Hepatocyte (in vitro differentiated cells): ENCODE results near the gene OAS3. TPM values are rescaled to one million over a fixed set of nuclear protein-coding genes. Genes with fewer than 3 reads are reported as not detected.

Experiments
- DNase-seq: peaks from one replicate; pipeline ENCODE4 v3.0.0-alpha.2; 2016; ENCODE audit warnings: low spot score
- H2AFZ ChIP-seq: fragments of 200-600 bp; sonication (generic); 2 replicates; pipeline ENCODE4 v1.6.0; 2016; ENCODE audit warnings: antibody characterized with exemption, mild to moderate bottlenecking
- H3K27ac ChIP-seq: fragments of 200-600 bp; sonication (generic); 2 replicates; pipeline ENCODE4 v1.5.1; 2016; ENCODE audit warnings: mild to moderate bottlenecking
- H3K27me3 ChIP-seq: fragments of 200-600 bp; sonication (generic); 2 replicates; pipeline ENCODE4 v1.6.1; 2016
- H3K36me3 ChIP-seq: fragments of 200-600 bp; sonication (generic); replicated peaks from 2 replicates; pipeline ENCODE4 v1.5.1; 2016; ENCODE audit warnings: low read depth; ENCODE audit not compliant: insufficient read depth
- H3K4me1 ChIP-seq: fragments of 200-600 bp; sonication (generic); 2 replicates; pipeline ENCODE4 v1.5.1; 2016; ENCODE audit warnings: mild to moderate bottlenecking, moderate library complexity; ENCODE audit not compliant: insufficient read depth
- H3K4me2 ChIP-seq: fragments of 200-600 bp; sonication (generic); 2 replicates; pipeline ENCODE4 v1.6.0; 2016
- H3K4me3 ChIP-seq: fragments of 200-600 bp; sonication (generic); 2 replicates; pipeline ENCODE4 v1.5.1; 2016; ENCODE audit warnings: mild to moderate bottlenecking
- H3K79me2 ChIP-seq: fragments of 200-600 bp; sonication (generic); 2 replicates; pipeline ENCODE4 v1.6.0; 2017; ENCODE audit warnings: mild to moderate bottlenecking
- H3K9me2 ChIP-seq: fragments of 200-600 bp; sonication (generic); replicated peaks from 2 replicates; pipeline ENCODE4 v1.6.0; 2017; ENCODE audit warnings: mild to moderate bottlenecking; ENCODE audit not compliant: insufficient read depth
- H3K9me3 ChIP-seq: fragments of 200-600 bp; sonication (generic); 2 replicates; pipeline ENCODE4 v1.5.1; 2016; ENCODE audit warnings: low read depth, mild to moderate bottlenecking
- H4K20me1 ChIP-seq: fragments of 200-600 bp; sonication (generic); 2 replicates; pipeline ENCODE4 v1.6.0; 2016; ENCODE audit warnings: mild to moderate bottlenecking; ENCODE audit not compliant: insufficient read depth, poor library complexity, severe bottlenecking
- CTCF ChIP-seq: fragments of 200-600 bp; sonication (generic); IDR thresholded peaks from 2 replicates; pipeline ENCODE4 v1.5.1; 2016; ENCODE audit warnings: antibody characterized with exemption, mild to moderate bottlenecking; ENCODE audit not compliant: poor library complexity
- EZH2 ChIP-seq: fragments of 200-600 bp; sonication (generic); IDR thresholded peaks from 2 replicates; pipeline ENCODE4 v1.6.1; 2016; ENCODE audit warnings: antibody characterized with exemption, mild to moderate bottlenecking, borderline replicate concordance
- EZH2phosphoT487 ChIP-seq: fragments of 200-600 bp; sonication (generic); IDR thresholded peaks from one replicate; pipeline ENCODE4 v1.6.1; 2018; ENCODE audit warnings: antibody characterized with exemption, mild to moderate bottlenecking, low read depth, moderate library complexity; ENCODE audit not compliant: unreplicated experiment, severe bottlenecking
- whole genome bisulfite sequencing: methylation state at CpG from one replicate; pipeline ENCODE4 v1.1.6; 2016; ENCODE audit warnings: low lambda C conversion rate; ENCODE audit errors: missing lambda C conversion rate; 5-methylcytosine and 5-hydroxymethylcytosine counted together
- polyA plus RNA-seq: library from polyadenylated mRNA; unstranded; fragments of >200 nt; fragmentation: Nextera tagmentation; extraction: Ambion mirVana; gene quantifications from 2 replicates; pipeline ENCODE4 v1.2.1, GENCODE V29; 2016
- total RNA-seq: library from RNA; depleted of rRNA; stranded (reverse); fragments of >200 nt; gene quantifications from 2 replicates; pipeline ENCODE4 v1.2.3, GENCODE V29; 2014

The OAS3 gene
- total and polyA plus RNA-seq, 2 experiments from 2014 or later = 6.6 to 15.0 TPM

- H3K27ac ChIP-seq = no peak overlapping the region
- H3K4me1 ChIP-seq = no peaks in the 10 kb centered on the region
- H4K20me1 ChIP-seq = no peaks in the 10 kb centered on the region
- no peak for TF ChIP-seq EZH2phosphoT487
- TF ChIP-seq EZH2 = no peak
- TF ChIP-seq CTCF = no peak
- H3K9me3 ChIP-seq = no peaks in the 10 kb centered on the region
- 65% methylated on average over 1 of the region's 1 CpG for WGBS
- no peak overlapping the region for H3K4me3 ChIP-seq
- H3K4me2 ChIP-seq = no peak overlapping the region
- no peaks in the 10 kb centered on the region for H3K36me3 ChIP-seq
- no peaks in the 10 kb centered on the region for H3K9me2 ChIP-seq
- no peak overlapping the region for H2AFZ ChIP-seq
- H3K27me3 ChIP-seq = no peaks in the 10 kb centered on the region
- H3K79me2 ChIP-seq = no peaks in the 10 kb centered on the region
- no peak for DNase-seq
Observed at GRCh38 chr12:112936264-112936663, 2.0 kb upstream of the OAS3 start.

- Histone ChIP-seq H3K27ac (no peak overlapping the region), H3K9me2 (no peaks in the 10 kb centered on the region), H3K4me3 (no peak overlapping the region), H3K79me2 (no peaks in the 10 kb centered on the region), H3K36me3 (no peaks in the 10 kb centered on the region), H3K9me3 (no peaks in the 10 kb centered on the region), H3K27me3 (no peaks in the 10 kb centered on the region), H3K4me2 (no peak overlapping the region), H3K4me1 (no peaks in the 10 kb centered on the region), H2AFZ (no peak overlapping the region), H4K20me1 (no peaks in the 10 kb centered on the region)
- no peak for TF ChIP-seq CTCF
- DNase-seq = no peak
- WGBS = 74% methylated on average over 2 of the region's 2 CpGs
Observed at GRCh38 chr12:112936927-112937326, 1.3 kb upstream of the OAS3 start.

GRCh38 chr12:112938751-112939150, 477 bp downstream of the OAS3 start:
- peak overlapping the region; percentile 81 for H3K27ac ChIP-seq

More at GRCh38 chr12:112938751-112939150, 477 bp downstream of the OAS3 start:
- Histone ChIP-seq H3K27me3 (no peaks in the 10 kb centered on the region), H3K9me3 (no peaks in the 10 kb centered on the region), H3K36me3 (no peaks in the 10 kb centered on the region), H3K4me2 (peak overlapping the region; percentile 92), H3K79me2 (no peaks in the 10 kb centered on the region), H2AFZ (peak overlapping the region; percentile 92), H3K4me3 (peak overlapping the region; percentile 40), H4K20me1 (no peaks in the 10 kb centered on the region), H3K9me2 (no peaks in the 10 kb centered on the region), H3K4me1 (no peaks in the 10 kb centered on the region)
- 66% methylated on average over 11 of the region's 11 CpGs for WGBS
- no peak for DNase-seq
- no peak for TF ChIP-seq CTCF
- TF ChIP-seq EZH2phosphoT487 = no peak
